AG09309 (cell line): ENCODE results near the gene IGFALS.

Experiments used
- DNase-seq: peaks from one replicate; pipeline ENCODE4 v3.0.0-alpha.2; 2010; ENCODE audit warnings: low read depth
- H3K4me3 ChIP-seq: 2 replicates; pipeline ENCODE4 v1.5.1; 2011; ENCODE audit warnings: mild to moderate bottlenecking, low read depth, low read length, moderate library complexity; ENCODE audit not compliant: control insufficient read depth
- TF ChIP-seq, protein P1 (sequence below): IDR thresholded peaks from 2 replicates; pipeline ENCODE4 v1.5.1; 2011; ENCODE audit warnings: mild to moderate bottlenecking, low read depth, low read length, inconsistent platforms; ENCODE audit not compliant: insufficient read depth, control insufficient read depth; ENCODE audit errors: missing control alignments

Gene IGFALS

DNA sequence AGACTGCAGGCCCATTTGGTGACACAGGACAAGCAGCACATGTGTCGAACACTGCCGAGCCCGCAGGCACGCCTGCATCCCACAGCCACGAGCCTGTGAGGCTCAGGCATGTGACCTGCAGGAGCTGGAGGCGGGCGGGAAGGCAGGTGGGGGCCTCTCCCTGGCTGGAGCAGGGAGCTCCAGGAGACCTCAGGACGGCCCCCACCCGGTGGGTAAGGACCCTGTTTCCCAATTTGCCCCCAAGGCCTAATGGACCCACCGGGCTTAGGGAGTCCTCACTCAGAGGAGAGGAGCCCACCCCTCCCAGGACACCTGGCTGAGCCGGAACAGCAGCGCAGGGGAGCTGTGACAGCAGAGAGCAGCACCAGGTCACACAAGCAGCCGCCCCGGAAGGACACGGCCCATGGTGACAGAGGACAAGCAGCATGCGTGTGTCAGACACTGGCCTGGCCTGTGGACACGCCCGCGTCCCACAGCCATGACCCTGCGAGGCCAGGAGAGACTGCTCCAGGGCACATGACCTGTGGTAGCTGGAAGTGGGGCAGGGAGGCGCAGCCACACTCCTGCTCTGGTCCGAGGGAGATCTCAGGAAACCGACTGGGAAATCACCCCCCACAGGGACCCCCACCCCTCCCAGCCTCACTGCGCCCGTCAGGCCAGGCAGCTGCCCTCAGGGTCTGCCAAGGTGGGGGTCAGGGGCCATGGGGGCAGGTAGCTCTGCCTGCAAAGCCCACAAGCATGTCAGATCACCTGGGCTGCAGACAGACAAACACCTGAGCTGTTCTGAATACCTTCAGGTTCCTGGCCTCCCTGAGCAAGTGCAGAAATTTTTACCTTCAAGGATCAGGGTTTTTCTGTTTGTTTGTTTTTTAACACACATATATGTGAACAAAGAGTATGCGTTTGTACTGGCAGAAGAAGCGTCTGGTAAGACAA, 13.5 kb downstream of the IGFALS start:
- DNase-seq, result no peak
- H3K4me3 ChIP-seq, result no peak overlapping the region
- TF ChIP-seq, protein P1, sequence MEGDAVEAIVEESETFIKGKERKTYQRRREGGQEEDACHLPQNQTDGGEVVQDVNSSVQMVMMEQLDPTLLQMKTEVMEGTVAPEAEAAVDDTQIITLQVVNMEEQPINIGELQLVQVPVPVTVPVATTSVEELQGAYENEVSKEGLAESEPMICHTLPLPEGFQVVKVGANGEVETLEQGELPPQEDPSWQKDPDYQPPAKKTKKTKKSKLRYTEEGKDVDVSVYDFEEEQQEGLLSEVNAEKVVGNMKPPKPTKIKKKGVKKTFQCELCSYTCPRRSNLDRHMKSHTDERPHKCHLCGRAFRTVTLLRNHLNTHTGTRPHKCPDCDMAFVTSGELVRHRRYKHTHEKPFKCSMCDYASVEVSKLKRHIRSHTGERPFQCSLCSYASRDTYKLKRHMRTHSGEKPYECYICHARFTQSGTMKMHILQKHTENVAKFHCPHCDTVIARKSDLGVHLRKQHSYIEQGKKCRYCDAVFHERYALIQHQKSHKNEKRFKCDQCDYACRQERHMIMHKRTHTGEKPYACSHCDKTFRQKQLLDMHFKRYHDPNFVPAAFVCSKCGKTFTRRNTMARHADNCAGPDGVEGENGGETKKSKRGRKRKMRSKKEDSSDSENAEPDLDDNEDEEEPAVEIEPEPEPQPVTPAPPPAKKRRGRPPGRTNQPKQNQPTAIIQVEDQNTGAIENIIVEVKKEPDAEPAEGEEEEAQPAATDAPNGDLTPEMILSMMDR, result no peak

DNA sequence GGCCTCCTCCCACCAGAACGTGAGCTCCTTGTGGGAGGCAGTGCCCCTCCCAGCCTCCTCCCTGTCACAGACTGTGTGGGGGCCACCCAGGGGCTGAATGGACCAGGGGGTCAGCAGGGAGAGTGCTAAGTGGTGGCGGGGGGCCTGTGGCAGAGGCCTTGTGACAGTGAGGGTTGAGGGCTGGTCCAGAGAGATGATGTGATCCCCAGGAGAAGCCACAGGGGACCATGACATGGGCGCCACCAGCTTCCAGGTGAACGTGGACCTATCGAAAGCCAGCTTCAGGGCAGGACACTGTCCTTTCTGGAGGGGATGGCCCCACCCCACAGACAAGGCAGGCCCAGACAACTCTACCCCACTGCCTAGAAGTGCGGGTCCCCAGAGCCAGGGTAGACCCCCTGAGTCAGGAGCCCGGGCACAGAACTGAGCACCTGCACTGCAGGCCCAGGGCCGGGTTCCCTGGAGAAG, 14.2 kb downstream of the IGFALS start:
- H3K4me3 ChIP-seq, result no peak overlapping the region
- TF ChIP-seq, protein P1, result no peak
- no peak for DNase-seq

DNA sequence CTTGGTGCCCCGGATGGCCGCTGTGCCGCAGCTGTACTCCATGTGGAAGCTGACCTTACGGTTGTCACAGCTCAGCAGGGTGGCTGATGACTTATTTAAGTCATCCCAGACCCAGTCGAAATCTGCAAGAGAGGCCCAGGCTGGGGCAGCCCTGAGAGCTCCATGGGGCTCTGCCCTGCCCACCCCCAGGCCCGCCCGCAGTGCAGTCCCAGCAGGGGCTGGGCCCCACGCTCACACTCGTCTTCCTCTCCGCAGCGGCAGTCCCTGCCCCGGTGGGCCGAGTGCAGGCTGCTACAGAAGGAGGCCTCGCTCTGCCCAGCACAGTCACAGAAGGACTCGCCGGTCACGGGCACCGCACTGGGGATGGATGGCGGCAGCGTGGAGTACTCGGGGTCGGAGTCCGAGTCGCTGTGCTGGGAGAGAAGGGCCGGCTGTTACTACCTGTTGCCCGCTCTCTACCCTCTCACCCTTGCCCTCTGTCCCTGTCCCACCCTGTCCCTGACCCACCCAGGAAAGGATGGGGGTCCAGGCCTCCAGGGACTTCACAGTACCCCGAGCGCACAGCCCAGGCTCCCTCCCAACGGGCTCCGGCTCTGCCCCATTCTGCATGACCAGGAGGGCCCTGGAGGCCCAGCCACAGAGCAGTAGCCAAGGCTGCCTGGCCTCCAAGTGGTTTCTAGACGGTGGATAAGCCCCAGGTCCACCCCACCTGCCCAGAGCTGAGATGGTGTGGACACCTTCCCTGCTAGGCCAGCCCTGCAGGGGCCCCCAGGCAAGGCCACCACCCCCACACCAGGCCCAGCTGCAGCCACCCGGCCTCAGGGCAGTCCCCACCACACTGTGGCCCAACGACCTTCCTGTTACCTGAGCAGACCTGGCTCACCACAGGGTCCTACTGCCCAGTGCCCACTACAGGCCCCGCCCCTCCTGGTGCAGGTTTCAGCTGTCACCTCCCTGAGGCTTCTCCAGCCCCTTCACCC, 15.0 kb downstream of the IGFALS start:
- H3K4me3 ChIP-seq, result no peak overlapping the region
- DNase-seq, result no peak
- TF ChIP-seq, protein P1, result no peak

DNA sequence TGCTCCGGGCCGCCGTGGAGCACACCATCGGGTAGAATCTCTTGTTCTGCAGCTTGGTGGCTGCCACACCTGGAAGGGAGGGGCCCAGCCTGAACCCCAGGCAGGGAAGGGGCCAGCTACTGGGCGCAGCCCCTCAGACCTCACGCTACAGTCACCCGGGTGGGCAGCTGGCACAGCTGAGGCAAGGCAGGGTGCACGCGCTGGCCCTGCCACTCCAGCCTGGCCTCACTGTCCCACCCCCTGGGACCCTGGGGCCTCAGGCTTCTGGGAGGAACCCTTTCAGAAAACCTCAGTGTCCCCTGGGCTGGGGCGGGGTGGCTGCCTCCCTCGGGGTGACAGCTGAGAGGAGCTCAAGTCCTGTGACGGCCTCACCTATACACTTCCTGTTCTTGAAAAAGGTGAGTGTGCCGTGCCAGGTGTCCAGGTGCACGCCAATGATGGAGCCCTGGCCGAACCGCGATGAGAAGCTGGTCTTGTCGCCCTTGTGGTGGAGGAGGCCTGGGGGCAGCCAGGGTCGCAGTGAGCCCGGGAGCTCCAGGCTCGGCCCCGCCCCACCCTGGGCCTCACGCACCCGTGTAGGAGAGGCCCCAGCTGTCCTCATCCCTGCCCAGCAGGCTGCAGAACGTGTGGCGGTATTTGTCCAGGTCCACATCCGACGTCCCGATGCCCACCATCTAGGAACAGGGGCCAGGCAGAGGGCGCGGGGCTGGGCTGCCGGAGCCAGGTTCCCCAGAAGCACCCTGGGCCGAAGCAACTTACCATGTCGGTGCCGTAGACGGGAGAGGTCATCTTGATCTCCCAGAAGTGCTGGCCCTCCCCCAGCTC, 15.9 kb downstream of the IGFALS start:
- DNase-seq, result no peak
- H3K4me3 ChIP-seq, result no peak overlapping the region
- TF ChIP-seq, protein P1, result no peak

DNA sequence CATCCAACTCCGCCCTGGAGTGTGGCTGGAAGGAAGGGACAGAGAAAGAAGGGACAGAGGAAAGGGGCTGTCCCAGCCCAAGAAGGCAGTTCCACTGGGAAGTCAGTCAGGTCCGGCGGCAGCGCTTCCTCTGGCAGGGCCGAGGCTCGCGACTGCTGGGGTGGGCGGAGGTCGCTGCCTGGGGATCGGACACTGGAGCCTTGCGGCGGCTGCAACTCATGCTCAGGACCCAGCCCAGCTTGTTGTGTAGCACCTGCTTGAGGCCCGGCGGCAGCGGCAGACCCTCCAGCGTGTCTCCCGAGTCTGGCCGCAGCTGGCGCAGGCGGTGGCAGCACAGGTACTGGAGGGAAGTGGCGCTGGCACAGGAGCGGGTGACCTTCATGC, 16.5 kb downstream of the IGFALS start:
- no peak overlapping the region for H3K4me3 ChIP-seq
- TF ChIP-seq, protein P1, result no peak
- no peak for DNase-seq

DNA sequence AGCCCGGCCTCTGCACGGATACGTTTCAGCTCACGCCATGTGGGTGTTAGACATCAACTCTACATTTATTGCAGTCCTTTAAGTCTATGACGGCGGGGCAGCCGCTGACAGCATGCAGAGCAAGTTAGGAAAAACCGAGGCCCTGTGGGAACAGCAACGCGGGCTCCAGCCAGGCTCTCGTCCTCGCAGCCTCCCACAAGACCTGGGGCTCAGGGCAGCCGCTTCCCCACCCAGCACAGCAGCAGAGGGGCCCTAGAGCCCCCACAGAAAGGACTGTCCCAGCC, 16.9 kb downstream of the IGFALS start:
- TF ChIP-seq, protein P1, result no peak
- DNase-seq, result no peak
- no peak overlapping the region for H3K4me3 ChIP-seq
